Kidney epithelial cell (primary cell): ENCODE results near the gene CYTH2. TPM values are rescaled to one million over a fixed set of nuclear protein-coding genes. Genes with fewer than 3 reads are reported as not detected.
A peak's percentile ranks its signal among the peaks of the same experiment; 100 is the strongest.

Experiments used
- DNase-seq: peaks from one replicate; pipeline ENCODE4 v3.0.0-alpha.2; 2010; ENCODE audit warnings: low read depth
- H3K27me3 ChIP-seq: 2 replicates; pipeline ENCODE4 v1.6.0; 2011; ENCODE audit warnings: low read length; ENCODE audit not compliant: control insufficient read depth, insufficient read depth
- H3K36me3 ChIP-seq: 2 replicates; pipeline ENCODE4 v1.5.1; 2011; ENCODE audit warnings: low read length; ENCODE audit not compliant: control insufficient read depth, insufficient read depth
- H3K4me3 ChIP-seq: 2 replicates; pipeline ENCODE4 v1.5.1; 2011; ENCODE audit warnings: low read depth, mild to moderate bottlenecking, control low read depth, low read length
- CTCF ChIP-seq: IDR thresholded peaks from 2 replicates; pipeline ENCODE4 v1.5.1; 2011; ENCODE audit warnings: mild to moderate bottlenecking, moderate library complexity, low read length, control low read depth, inconsistent platforms; ENCODE audit not compliant: insufficient read depth, poor library complexity, severe bottlenecking
- total RNA-seq: library from RNA; depleted of rRNA; stranded (reverse); fragments of >200 nt; gene quantifications from 2 replicates; pipeline ENCODE4 v1.2.3, GENCODE V29; 2015

Gene CYTH2
- total RNA-seq, 1 donor from 2014 or later = 77.3 TPM

- Histone ChIP-seq H3K27me3 (no peaks in the 10 kb centered on the region), H3K4me3 (peak overlapping the region; percentile 3), H3K36me3 (no peaks in the 10 kb centered on the region)
- DNase-seq = no peak
- no peak for TF ChIP-seq CTCF
These were observed 22.0 kb downstream of the CYTH2 start for GRCh38 chr19:48490981-48491792.

GRCh38 chr19:48491793-48492123, 22.6 kb downstream of the CYTH2 start:
- TF ChIP-seq CTCF = no peak

GRCh38 chr19:48492925-48493717, 24.0 kb downstream of the CYTH2 start:
- H3K27me3 ChIP-seq = peaks cover 12% of the 10 kb centered on the region
- H3K36me3 ChIP-seq = no peaks in the 10 kb centered on the region
- TF ChIP-seq CTCF = no peak
- DNase-seq = peak; percentile 79
- H3K4me3 ChIP-seq = peak overlapping the region; percentile 72

More at GRCh38 chr19:48491793-48492123, 22.6 kb downstream of the CYTH2 start:
- no peak for DNase-seq
- Histone ChIP-seq H3K27me3 (no peaks in the 10 kb centered on the region), H3K4me3 (no peak overlapping the region), H3K36me3 (no peaks in the 10 kb centered on the region)

- no peak for TF ChIP-seq CTCF
- Histone ChIP-seq H3K4me3 (peak overlapping the region; percentile 72), H3K36me3 (no peaks in the 10 kb centered on the region), H3K27me3 (peaks cover 18% of the 10 kb centered on the region)
- no peak for DNase-seq
These were observed 24.7 kb downstream of the CYTH2 start for GRCh38 chr19:48493718-48494401.

- TF ChIP-seq CTCF = no peak
- Histone ChIP-seq H3K4me3 (no peak overlapping the region), H3K27me3 (peaks cover 31% of the 10 kb centered on the region), H3K36me3 (no peaks in the 10 kb centered on the region)
- DNase-seq = no peak
These were observed 26.2 kb downstream of the CYTH2 start for GRCh38 chr19:48495396-48495795.
